HG02970 (cell line): Measurements from ENCODE around the gene UBE2E1.

Source experiments
- ATAC-seq: cut with Tn5 transposase; IDR thresholded peaks from one replicate; pipeline ENCODE4 v1.9.1; 2021; ENCODE audit warnings: mild to moderate bottlenecking, moderate library complexity, moderate number of reproducible peaks; ENCODE audit not compliant: unreplicated experiment, low FRiP score

Gene UBE2E1

DNA sequence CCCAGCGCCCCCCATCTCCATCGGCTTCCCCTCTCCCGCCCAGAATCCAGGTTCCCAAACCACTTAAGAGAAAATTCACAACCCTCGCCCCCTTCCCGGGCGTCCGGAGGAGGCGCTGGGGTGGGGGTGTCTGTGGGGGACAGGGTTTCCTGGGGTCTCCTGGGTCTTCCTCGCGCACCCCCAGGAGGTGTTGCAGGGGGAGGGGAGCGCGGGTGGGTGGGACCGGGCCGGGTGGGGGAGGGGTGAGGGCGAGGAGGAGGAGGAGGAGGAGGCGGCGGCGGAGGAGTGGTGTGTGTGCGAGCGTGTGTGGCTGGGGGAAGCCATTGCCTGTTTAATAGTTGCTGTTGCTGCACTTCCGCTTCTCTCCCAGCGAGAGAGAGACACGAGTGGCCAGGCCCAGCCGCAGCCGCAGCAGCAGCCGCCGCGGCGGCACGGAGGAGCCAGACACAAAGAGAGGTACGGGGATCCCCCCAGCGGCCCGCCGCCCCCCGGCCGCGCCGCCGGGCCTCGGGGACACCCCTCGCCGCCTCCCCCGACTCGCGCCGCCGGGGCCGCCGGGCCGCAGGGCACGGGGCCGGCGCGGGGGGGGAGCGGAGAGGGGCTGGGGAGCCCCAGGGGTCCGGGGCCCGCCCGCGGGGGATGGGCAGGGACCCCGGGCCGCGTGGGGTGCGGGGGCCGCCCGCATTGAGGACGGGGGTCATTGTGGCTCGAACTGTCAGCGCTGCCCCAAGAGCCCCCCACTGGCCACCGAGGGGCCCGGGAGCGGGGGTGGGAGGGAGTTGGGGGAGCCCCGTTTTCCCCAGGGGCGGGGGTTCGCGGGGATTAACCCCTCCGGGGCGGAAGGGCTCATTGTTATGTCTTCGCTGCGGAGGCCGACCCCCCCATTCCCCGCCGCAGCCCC is at the start of gene UBE2E1:
Gene UBE2E1 (plus strand): TSS at position 323 of the 901 bp plus-strand sequence. CDS start 1,315 bp downstream, outside the sequence.
- ATAC-seq = peak; percentile 46

DNA sequence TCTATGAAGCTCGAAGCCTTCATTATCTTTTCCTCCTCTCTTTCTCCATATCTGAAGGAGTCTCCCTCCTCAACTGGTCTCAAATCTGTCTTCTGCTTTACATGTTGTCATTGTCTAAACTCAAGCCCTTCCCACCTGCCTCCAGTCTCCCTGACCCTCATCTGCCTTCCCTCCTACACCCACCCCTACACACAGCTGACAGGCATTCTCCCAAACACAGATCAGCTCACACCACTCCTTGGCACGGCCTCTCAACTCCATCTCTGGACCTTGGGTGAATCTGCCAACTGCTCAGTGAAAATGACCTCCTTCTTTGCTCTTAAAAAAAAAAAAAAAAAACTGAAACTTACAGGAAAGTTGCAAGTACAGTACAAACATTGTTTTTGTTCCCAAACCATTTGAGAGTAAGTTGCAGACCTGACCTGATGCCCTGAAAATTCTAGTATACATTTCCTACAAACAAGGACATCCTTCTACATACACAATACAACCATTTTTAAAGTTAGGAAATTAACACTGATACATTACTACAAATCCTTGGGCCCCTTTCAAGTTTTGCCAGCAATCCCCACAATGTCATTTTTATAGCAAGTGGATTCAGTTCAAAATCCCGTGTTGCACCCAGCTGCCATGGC is 49.4 kb upstream of the UBE2E1 start:
- ATAC-seq = no peak

DNA sequence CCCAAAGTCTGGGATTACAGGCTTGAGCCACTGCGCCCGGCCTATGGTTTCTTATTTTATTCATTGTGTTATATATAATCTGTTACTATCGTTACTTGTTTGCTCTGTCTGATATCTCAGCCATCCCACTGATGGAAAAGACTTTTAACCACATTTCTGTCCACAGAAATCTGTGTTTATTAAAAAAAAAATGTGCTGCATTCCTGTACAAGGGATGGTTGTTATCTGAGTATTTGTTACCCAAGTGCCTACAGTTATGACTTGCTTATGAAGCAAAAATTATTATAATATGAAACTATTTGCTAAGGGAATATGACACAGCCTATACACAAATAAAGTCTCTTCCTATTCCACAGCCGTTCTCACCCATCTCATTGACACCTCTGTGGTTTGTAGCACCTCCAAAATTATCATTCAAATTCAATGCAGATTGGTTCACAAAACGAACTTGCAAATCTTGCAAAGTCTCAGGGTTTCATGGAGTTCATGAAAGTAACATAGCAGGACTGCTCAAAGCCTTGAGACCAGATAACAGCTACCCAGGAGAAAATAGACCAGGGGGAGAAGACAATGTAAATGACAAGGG is 47.4 kb upstream of the UBE2E1 start:
- no peak for ATAC-seq

DNA sequence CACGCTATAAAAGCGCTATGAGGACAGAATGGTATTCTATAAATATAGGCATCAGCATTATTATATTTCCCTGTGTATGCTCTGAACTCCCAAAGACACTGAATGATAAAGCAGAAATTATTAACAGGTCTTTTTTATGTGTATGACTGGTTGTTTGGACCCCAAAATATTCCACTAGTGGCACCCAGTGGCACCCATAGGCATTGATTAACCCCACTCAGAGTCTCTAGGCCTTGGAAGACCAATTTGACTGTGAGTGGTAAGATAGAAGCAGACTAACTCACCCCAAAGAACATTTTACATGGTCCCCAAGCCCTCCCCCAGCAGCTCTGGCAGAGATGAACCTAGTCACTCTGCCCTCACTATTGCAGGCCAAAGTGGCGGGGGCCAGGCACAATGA is 45.4 kb upstream of the UBE2E1 start:
- ATAC-seq = no peak

DNA sequence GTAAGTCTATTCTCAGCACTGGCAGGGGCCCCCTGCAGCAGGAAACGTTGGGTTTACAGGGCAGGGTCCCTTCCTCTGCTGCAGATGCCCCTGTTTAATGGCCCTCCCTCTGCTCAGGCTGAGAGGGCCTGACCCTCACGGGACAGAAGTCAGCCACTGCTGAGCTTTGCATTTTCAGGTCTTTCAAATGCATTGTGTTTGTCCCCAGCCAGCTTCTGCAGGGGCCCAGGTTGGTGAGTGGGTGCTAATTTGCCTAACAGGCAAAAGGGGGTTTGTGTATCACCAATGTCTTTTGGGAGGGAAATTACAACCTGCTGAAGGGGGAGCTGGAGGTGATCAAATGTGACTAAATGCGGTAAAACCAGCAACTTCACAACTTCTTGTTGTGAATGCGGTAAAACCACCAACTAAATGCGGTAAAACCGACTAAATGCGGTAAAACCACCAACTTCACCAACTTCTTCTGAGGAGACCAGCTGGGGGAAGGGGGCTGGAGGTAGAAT is 44.8 kb upstream of the UBE2E1 start:
- no peak for ATAC-seq

DNA sequence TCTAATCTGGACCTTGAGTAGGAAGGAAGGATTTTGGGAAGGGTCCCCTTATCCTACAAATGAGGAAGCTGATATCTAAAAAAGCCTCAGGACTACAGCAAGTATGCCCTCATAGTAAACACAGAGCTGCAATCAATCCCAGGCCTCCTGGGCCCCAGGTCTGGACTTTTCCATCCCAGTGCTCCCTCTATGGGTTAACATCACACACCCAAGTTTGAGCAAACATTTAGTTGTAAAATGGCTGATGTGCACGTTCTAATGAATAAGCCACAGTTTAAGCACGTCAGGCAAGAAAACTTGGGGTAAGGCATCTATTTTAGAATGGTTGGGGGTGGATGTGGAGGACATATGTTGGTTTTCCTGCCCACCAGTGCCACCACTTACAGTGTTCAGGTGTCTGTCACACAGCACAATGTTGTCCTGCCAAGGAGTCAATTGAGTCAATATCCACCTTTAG is 44.3 kb upstream of the UBE2E1 start:
- ATAC-seq = peak; percentile 29

DNA sequence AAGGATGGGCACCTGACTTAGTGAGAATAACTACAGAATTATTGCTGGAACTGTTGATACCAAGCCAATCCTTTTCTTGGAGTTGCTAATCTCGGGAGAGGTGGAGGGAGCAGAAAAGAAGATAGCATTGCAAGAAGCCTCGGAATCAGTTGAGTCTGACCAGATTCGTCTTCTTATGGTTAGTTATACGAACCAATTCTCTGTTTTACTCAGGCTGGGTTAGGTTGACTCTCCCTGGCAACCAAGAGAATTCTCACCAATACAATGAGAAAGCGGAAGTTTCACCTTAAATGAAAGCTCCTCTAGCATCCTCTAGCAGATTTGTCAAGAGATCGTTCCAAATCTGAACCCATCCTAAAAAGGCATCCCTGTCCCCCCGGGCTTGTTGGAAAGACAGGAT is 43.5 kb upstream of the UBE2E1 start:
- ATAC-seq = peak; percentile 82

DNA sequence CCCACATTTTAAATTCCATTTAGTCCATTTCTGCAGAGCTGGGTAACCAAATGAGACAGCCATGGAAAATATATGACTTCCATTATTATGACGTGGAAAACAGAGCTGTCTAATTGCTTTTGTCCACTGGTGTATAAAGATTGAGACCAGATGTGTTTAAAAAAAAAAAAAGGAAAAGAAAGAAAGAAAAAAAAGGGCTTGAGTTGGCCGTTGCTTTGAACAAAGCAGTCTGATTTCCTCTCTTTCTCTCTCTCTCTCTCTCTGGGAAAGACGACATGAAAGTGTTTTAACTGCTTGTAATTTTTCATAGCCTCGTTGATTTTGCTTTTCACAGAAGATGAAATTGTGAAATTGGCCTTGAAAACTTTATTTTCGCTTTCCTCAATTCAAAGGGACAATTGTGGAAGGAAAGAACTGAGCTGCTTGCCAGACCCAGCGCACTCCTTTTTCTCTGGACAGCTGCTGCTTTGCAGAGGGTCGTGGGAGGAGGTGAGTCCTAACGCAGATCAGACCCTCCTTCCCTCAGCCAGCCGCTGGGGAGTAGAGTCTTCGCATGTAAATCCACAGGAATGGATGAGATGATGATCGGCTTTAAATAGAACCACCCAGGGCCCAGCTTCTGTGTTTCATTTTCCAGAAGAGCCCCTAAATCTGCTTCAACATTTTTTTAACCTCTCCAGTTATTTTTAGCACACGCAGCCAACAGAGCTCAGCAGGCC is 42.8 kb upstream of the UBE2E1 start:
- ATAC-seq = no peak

DNA sequence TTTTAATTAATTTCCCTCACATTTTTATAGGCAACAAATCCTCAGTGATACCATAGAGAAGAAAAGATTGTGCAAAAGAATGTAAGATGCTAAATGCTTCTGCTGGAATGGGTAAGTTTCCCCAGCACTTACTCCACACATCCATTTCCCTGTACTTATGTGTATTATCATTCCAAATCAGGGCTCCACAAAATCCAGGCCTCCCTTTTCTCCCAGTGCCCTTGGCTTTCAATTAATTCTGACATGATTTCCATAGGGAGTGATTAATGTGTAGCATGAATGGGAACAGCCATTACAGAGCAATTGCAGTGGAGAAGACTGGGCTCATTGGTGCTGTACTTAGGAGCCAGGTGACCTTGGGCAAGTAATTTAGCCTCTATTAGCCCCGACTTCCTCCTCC is 41.3 kb upstream of the UBE2E1 start:
- ATAC-seq = no peak

DNA sequence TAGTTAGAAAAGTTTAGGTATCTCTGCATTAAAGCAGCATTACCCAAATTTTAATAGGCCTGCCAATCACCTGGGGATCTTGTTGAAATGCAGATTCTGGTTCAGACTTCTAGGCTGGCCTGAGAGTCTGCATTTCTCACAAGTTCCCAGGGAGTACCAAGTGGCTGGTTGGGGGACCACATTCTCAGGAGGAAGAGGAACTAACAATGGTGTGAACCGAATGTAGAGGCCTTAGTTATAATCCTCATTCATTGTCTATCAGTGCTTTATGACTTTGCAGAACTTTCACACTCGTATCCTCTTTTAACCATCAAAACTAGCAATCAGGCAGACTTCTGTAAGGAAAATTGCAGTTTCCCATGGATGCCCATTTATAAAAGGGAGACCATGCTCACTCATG is 38.2 kb upstream of the UBE2E1 start:
- no peak for ATAC-seq

DNA sequence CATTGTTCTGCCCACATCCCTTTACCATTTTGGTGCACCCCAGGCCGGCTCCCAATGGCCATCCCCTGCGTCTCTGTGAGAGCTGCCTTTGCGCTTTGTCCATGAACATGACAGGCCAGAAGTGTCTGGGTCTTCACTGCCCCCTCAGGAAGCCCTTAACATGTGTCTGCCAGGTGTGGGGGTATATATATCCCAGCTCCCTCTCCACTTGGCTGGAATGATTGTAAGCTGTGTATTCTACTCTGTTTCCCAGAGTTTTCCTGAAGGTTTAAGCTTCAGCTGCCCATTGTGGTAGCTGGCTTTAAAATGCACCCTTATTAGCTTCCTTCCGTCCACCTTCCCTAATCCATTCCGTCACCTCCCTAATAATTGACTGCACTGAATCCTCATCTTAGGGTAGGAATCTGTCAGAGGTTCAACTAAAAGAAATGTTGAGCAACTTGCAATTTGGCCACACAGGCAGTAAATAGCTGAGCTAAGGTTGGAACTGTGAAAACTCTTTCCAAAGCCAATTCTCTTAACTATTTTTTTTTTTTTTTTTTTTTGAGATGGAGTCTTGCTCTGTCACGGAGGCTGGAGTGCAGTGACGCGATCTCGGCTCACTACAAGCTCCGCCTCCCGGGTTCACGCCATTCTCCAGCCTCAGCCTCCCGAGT is 30.4 kb upstream of the UBE2E1 start:
- no peak for ATAC-seq

DNA sequence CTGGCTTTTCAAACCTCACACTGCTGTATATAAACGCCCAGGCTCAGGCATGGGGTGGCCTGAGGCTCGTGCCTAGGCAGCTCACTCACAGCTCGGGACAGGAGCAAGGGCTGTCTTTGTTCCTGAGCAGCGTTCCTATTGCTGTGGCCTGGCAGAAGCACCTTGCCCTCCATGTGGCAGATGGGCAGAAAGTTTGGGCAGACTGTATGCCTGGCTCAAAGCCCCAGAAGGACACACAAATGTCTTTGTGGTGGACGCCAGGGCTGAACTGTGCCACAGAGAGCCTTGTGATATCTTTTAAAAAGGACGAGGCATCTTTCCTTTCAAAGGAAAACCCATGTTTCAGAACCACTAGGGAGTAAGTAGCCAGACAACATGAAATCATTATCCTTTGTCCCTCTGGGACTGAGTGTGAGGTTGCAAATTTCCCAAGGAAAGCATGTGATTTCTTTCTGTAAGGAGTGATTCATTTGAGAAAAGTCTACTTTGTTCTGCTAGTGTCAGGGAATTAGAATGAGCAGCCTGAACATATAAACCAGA is 29.3 kb upstream of the UBE2E1 start:
- ATAC-seq = no peak

DNA sequence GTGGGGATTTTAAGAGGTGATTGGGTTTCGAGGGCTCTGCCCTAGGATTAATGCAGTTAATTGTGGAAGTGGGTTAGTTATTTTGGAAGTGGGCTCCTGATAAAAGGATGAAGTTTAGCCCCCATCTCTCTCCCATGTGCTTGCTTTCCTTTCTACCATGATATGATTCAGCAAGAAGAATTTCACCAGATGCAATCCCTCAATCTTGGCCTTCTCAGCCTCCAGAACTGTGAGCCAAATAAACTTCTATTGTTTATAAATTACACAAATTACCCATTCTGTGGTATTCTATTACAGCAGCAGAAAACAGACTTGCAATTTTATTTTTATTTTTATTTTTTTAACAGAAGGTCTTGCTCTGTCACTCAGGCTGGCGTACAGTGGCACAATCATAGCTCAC is 27.3 kb upstream of the UBE2E1 start:
- ATAC-seq = no peak

DNA sequence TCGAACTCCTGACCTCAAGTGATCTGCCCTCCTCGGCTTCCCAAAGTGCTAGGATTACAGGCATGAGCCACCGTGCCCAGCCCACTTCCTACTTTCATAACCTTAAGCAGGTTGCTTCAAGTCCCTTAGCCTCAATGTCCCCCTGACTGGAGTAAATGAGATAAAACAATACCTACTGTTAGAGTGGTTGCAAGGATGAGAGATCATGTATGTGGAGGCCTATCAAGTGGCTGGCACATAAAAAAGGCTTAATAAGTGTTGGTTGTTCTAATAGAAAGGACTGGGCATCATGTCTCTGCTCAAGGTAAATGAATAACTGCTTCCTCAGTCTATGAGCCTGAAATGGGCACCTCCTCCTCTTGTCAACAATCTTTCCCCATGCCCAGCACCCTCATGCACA is 25.9 kb upstream of the UBE2E1 start:
- no peak for ATAC-seq

DNA sequence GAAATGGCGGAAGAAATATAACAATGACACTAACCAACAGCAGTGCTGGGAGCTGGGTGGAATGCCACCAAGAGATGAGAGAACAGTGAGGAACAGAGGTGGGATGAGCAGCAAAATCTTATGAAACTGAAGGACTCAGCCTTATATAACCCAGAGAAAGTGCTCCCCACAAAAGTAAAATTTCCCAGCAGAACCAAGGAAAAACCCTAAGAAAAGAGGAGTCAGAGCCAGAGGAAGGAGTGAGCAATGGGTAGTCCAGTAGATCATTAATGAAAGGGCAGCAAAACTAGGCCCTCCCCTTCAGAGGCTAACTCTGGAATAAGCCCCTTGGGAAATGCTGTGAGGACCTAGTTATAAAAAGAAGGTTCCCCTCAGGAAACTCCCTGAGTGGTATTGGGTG is 24.7 kb upstream of the UBE2E1 start:
- ATAC-seq = no peak

DNA sequence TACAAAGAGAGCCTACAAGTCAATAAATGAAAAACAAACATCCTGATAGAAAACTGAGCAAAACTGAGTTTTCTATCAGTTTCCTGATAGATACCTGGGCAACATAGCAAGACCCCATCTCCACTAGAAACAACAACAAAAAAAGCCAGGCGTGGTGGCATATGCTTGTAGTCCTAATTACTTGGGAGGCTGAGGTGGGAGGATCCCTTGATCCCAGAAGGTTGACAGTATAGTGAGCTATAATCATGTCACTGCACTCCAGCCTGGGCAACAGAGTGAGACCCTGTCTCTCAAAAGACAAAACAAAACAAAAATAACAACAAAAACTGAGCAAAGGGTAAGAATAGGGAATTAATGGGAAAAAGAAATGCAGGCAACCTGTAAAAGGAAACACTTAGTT is 23.9 kb upstream of the UBE2E1 start:
- ATAC-seq = no peak

DNA sequence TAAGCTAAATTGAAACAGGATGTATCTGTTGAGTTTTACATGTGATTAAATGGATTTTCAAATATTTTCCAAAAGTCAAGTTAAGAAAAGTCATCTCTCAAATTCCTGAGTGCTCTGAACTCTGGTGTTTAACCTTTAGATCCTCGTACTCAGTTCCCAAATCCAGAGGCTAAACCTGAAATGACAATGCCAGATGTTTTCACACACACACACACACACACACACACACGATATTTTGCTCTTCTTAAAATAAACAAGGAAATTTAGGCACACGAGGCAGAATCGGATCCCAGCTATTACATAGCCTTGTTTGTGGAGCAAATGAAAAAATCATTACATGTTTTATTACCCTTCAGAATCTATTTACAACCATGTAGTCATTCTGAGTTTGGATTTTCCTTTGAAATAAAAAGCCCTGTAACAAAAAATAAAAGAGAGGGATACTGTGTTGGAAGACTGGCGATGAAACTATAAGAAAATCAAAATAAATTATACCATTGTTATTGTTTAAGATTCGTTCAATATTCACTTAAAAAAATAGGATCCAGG is 20.6 kb upstream of the UBE2E1 start:
- no peak for ATAC-seq

DNA sequence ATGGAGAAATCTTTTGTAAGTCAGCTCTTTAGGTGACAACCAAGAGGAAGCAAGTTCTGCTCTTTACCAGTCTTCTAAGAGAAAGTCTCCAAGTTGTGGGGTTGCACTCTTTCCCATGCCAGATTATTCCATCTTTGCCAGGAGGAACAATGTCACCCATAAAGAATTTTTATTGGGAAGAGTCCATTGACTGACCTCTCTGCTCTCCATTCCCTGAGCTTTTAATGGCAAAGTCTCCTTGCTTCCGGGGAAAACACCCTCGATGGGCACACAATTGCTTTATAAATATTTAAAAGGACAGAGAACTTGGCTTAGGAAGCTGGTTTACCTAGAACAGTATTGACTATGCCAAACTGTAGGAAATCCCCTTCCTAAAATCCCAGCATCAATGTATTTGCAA is 19.9 kb upstream of the UBE2E1 start:
- ATAC-seq = no peak

DNA sequence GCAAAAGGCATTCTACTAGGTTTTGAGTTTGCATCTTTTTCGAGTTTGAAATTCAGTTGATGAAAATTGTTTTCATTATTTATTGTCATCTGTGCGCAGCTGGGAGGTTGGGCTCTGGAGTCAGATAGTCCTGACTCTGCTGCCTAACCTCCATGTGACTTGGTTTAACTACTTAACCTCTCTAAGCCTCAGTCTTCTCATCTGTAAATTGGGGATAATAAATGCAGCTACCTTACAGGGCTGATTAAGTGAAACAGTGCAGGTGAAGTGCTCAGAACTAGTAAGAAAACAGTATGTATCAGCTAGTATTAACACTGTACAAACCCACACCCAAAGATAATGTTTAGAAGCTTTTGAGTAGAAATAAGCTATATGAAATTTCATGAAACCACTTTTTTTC is 14.1 kb upstream of the UBE2E1 start:
- ATAC-seq = no peak
